Peyer's patch (tissue), 4 donors: ENCODE results near the gene EVA1A.

Experiments
- CTCF ChIP-seq, 6 experiments: fragments of 450-650 bp in 4 of 6; fragments of 200-600 bp in 2 of 6; sonication (generic) in 1 of 6; IDR thresholded peaks; one replicate each; pipeline ENCODE4 v1.5.1; 2017 to 2019; ENCODE audit warnings: antibody characterized with exemption in 6 of 6, mild to moderate bottlenecking in 3 of 6, moderate library complexity in 1 of 6
- POLR2A ChIP-seq, 2 donors: fragments of 450-650 bp; IDR thresholded peaks; one replicate each; pipeline ENCODE4 v1.5.1; 2017; ENCODE audit warnings: antibody characterized with exemption in 2 of 2, mild to moderate bottlenecking in 2 of 2, moderate library complexity in 2 of 2

GRCh38 chr2:75537658-75538057, 23.1 kb downstream of the EVA1A start:
- TF ChIP-seq CTCF (IDR thresholded peaks at IDR 0.05) (no peak), POLR2A (IDR thresholded peaks at IDR 0.05) (no peak)
